Measurements from ENCODE around the gene PTH1R. TPM values are rescaled to one million over a fixed set of nuclear protein-coding genes. Genes with fewer than 3 reads are reported as not detected.
A peak's percentile ranks its signal among the peaks of the same experiment; 100 is the strongest.

Gene PTH1R
- total RNA-seq, 4 donors from 2014 or later, result 2.1 to 26.8 (median 14.5) TPM

- DNase-seq (ENCODE audit: extremely low spot score), result no peak
- TF ChIP-seq POLR2A (IDR thresholded peaks at IDR 0.05; ENCODE audit: low read depth) (no peak), POLR2AphosphoS5 (IDR thresholded peaks at IDR 0.05) (no peak), CTCF (IDR thresholded peaks at IDR 0.05) (no peak), EP300 (IDR thresholded peaks at IDR 0.05) (no peak)
- intact Hi-C loops (cut with DNase I), result no loop called here
- H3K36me3 ChIP-seq, result no peaks in the 10 kb centered on the region
- WGBS, result 80% methylated on average over 1 of the region's 3 CpGs
- peaks cover 16 to 25% (median 16%) of the 10 kb centered on the region in 4 donors for H3K4me1 ChIP-seq
- H3K27ac ChIP-seq (replicated peaks in 1 of 4), result no peak overlapping the region
- H3K9me3 ChIP-seq, result no peaks in the 10 kb centered on the region
- H3K4me3 ChIP-seq, result no peak overlapping the region
- H3K27me3 ChIP-seq, result peaks cover 0 to 28% (median 9%) of the 10 kb centered on the region in 4 donors
Observed at GRCh38 chr3:46901061-46901460, 23.5 kb downstream of the PTH1R start.

GRCh38 chr3:46901591-46902187 lies 24.2 kb downstream of the PTH1R start:
- intact Hi-C loops (cut with DNase I), result no loop called here
- H3K4me3 ChIP-seq, result no peak overlapping the region
- no peak for TF ChIP-seq POLR2A (IDR thresholded peaks at IDR 0.05; ENCODE audit: low read depth)
- no peak for TF ChIP-seq POLR2AphosphoS5 (IDR thresholded peaks at IDR 0.05)
- no peak for TF ChIP-seq CTCF (IDR thresholded peaks at IDR 0.05)
- TF ChIP-seq EP300 (IDR thresholded peaks at IDR 0.05), result no peak
- H3K9me3 ChIP-seq, result no peaks in the 10 kb centered on the region
- peaks cover 0 to 32% (median 9%) of the 10 kb centered on the region in 4 donors for H3K27me3 ChIP-seq
- no peak overlapping the region for H3K27ac ChIP-seq (replicated peaks in 1 of 4)
- no peaks in the 10 kb centered on the region for H3K36me3 ChIP-seq
- H3K4me1 ChIP-seq, result peaks cover 16 to 25% (median 16%) of the 10 kb centered on the region in 4 donors
- no peak for DNase-seq (ENCODE audit: extremely low spot score)
- WGBS, result 100% methylated on average over 2 of the region's 17 CpGs

GRCh38 chr3:46902188-46902631 lies 24.7 kb downstream of the PTH1R start:
- H3K36me3 ChIP-seq, result no peaks in the 10 kb centered on the region
- no peak for DNase-seq (ENCODE audit: extremely low spot score)
- H3K4me3 ChIP-seq, result no peak overlapping the region
- peaks cover 16 to 25% (median 16%) of the 10 kb centered on the region in 4 donors for H3K4me1 ChIP-seq
- intact Hi-C loops (cut with DNase I), result no loop called here
- no peak for TF ChIP-seq POLR2A (IDR thresholded peaks at IDR 0.05; ENCODE audit: low read depth)
- TF ChIP-seq CTCF (IDR thresholded peaks at IDR 0.05), result no peak
- no peak for TF ChIP-seq EP300 (IDR thresholded peaks at IDR 0.05)
- TF ChIP-seq POLR2AphosphoS5 (IDR thresholded peaks at IDR 0.05), result no peak
- H3K9me3 ChIP-seq, result no peaks in the 10 kb centered on the region
- H3K27me3 ChIP-seq, result peaks cover 0 to 32% (median 9%) of the 10 kb centered on the region in 4 donors
- no peak overlapping the region for H3K27ac ChIP-seq (replicated peaks in 1 of 4)
- 93% methylated on average over 15 of the region's 15 CpGs for WGBS

- intact Hi-C loops (cut with DNase I), result no loop called here
- H3K4me3 ChIP-seq, result no peak overlapping the region
- no peak for DNase-seq (ENCODE audit: extremely low spot score)
- no peaks in the 10 kb centered on the region for H3K9me3 ChIP-seq
- TF ChIP-seq POLR2A (IDR thresholded peaks at IDR 0.05; ENCODE audit: low read depth) (no peak), POLR2AphosphoS5 (IDR thresholded peaks at IDR 0.05) (peak in 1 of 2 donors; percentile 6), EP300 (IDR thresholded peaks at IDR 0.05) (no peak), CTCF (IDR thresholded peaks at IDR 0.05) (no peak)
- H3K27me3 ChIP-seq, result peaks cover 0 to 21% (median 3%) of the 10 kb centered on the region in 4 donors
- no peaks in the 10 kb centered on the region for H3K36me3 ChIP-seq
- WGBS, result 74% methylated on average over 9 of the region's 21 CpGs
- peaks cover 14 to 24% (median 17%) of the 10 kb centered on the region in 4 donors for H3K4me1 ChIP-seq
- no peak overlapping the region for H3K27ac ChIP-seq (replicated peaks in 1 of 4)
Observed at GRCh38 chr3:46903341-46904302, 26.1 kb downstream of the PTH1R start.

Measured in esophagus muscularis mucosa (tissue), 4 donors.